Peyer's patch (tissue), 4 donors: ENCODE results near the gene C8A. TPM values are rescaled to one million over a fixed set of nuclear protein-coding genes. Genes with fewer than 3 reads are reported as not detected.

Source experiments
- DNase-seq, 3 donors: peaks; one replicate each; pipeline ENCODE4 v3.0.0-alpha.2; 2017 to 2019
- H3K27ac ChIP-seq, 4 donors: fragments of 200-600 bp; sonication (generic); one replicate each; pipeline ENCODE4 v1.5.1; 2016 to 2019
- H3K27me3 ChIP-seq, 2 donors: fragments of 200-600 bp; sonication (generic); one replicate each; pipeline ENCODE4 v1.5.1; 2019
- H3K36me3 ChIP-seq, 3 donors: fragments of 200-600 bp; sonication (generic); one replicate each; pipeline ENCODE4 v1.5.1; 2016 to 2019
- H3K4me1 ChIP-seq, 4 donors: fragments of 200-600 bp; sonication (generic); one replicate each; pipeline ENCODE4 v1.5.1; 2016 to 2019
- H3K4me3 ChIP-seq, 4 donors: fragments of 200-600 bp; sonication (generic); 1 replicate in 3 of 4; 2 replicates in 1 of 4; pipeline ENCODE4 v1.5.1; 2016 to 2019; ENCODE audit warnings: mild to moderate bottlenecking in 1 of 4
- H3K9me3 ChIP-seq, 4 donors: fragments of 200-600 bp; sonication (generic); one replicate each; pipeline ENCODE4 v1.5.1; 2016 to 2019; ENCODE audit warnings: mild to moderate bottlenecking in 1 of 4
- POLR2A ChIP-seq, 2 donors: fragments of 450-650 bp; IDR thresholded peaks; one replicate each; pipeline ENCODE4 v1.5.1; 2017; ENCODE audit warnings: antibody characterized with exemption in 2 of 2, mild to moderate bottlenecking in 2 of 2, moderate library complexity in 2 of 2
- total RNA-seq, 4 donors: library from RNA; depleted of rRNA; stranded (reverse); fragments of >200 nt; gene quantifications; one replicate each; pipeline ENCODE4 v1.1.0, GENCODE V29; 2016
- TF ChIP-seq, protein P1 (sequence below), 6 experiments: fragments of 450-650 bp in 4 of 6; fragments of 200-600 bp in 2 of 6; sonication (generic) in 1 of 6; IDR thresholded peaks; one replicate each; pipeline ENCODE4 v1.5.1; 2017 to 2019; ENCODE audit warnings: antibody characterized with exemption in 6 of 6, mild to moderate bottlenecking in 3 of 6, moderate library complexity in 1 of 6

The C8A gene
- total RNA-seq, 4 donors from 2014 or later, result not detected

DNA sequence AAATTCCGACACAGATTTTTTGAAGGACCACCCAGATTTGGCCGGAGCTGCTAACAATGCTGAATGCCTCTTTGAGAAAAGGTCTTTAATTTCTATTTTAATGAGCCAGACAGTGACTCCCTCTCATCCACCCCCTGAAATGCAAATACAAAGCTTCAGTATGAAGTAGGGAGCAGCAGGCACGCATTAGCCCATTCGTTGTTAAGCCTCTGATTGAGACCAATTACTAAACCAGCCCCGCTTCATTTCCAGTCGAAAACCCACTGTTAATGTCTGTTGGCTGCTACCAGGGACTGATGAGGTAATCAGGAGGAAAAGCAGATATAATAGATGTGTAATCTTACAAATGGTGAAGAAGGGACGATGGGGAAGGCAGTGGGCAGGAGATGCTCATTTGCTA lies 4.8 kb upstream of the C8A start:
- Histone ChIP-seq H3K27me3 (no peaks in the 10 kb centered on the region), H3K27ac (no peak overlapping the region), H3K36me3 (no peaks in the 10 kb centered on the region), H3K4me3 (no peak overlapping the region), H3K4me1 (no peaks in the 10 kb centered on the region), H3K9me3 (no peaks in the 10 kb centered on the region)
- TF ChIP-seq, protein P1, sequence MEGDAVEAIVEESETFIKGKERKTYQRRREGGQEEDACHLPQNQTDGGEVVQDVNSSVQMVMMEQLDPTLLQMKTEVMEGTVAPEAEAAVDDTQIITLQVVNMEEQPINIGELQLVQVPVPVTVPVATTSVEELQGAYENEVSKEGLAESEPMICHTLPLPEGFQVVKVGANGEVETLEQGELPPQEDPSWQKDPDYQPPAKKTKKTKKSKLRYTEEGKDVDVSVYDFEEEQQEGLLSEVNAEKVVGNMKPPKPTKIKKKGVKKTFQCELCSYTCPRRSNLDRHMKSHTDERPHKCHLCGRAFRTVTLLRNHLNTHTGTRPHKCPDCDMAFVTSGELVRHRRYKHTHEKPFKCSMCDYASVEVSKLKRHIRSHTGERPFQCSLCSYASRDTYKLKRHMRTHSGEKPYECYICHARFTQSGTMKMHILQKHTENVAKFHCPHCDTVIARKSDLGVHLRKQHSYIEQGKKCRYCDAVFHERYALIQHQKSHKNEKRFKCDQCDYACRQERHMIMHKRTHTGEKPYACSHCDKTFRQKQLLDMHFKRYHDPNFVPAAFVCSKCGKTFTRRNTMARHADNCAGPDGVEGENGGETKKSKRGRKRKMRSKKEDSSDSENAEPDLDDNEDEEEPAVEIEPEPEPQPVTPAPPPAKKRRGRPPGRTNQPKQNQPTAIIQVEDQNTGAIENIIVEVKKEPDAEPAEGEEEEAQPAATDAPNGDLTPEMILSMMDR (IDR thresholded peaks at IDR 0.05), result no peak
- no peak for TF ChIP-seq POLR2A (IDR thresholded peaks at IDR 0.05)
- DNase-seq, result no peak

DNA sequence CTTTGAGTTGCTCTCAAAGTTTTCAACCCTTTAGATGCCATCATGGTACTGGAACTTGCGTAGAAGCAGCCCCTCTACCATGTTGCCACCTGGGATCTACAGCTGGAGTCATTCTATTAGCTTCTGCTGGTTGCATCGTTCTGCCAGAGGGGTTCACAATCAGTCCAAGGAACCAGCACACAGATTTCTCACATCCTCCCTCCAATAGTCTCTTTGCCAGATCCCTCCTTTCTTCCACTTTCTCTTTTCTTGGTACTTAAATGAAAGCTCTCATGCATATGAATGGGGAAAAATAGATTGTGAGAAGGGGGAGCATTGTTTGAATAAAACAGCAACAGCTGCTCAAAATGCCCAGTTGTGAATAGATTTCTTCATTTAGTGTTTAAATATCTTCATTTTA lies 4.2 kb upstream of the C8A start:
- H3K27me3 ChIP-seq, result no peaks in the 10 kb centered on the region
- no peaks in the 10 kb centered on the region for H3K9me3 ChIP-seq
- no peak overlapping the region for H3K4me3 ChIP-seq
- no peak for DNase-seq
- H3K36me3 ChIP-seq, result no peaks in the 10 kb centered on the region
- H3K27ac ChIP-seq, result no peak overlapping the region
- H3K4me1 ChIP-seq, result no peaks in the 10 kb centered on the region
- TF ChIP-seq, protein P1 (IDR thresholded peaks at IDR 0.05), result no peak
- TF ChIP-seq POLR2A (IDR thresholded peaks at IDR 0.05), result no peak

DNA sequence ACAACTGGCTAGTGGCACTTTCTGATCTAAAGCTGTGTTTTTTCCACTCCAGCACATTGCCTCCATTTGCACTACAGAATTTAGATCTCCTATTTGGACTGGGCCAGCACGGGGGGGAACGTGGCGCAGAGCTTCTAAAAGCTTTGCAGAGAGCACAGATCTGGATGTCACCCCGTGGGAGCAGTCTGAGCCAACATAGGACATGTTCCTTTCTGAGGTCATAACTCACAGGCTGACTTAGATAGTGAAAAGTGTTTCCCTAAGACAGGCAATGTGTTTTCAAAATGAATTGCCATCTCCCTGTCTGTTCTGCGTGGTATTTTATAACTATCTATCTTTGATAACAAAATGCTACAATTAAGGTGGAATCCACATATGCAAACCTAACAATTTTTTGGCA lies 3.7 kb upstream of the C8A start:
- Histone ChIP-seq H3K27ac (no peak overlapping the region), H3K4me3 (no peak overlapping the region), H3K9me3 (no peaks in the 10 kb centered on the region), H3K27me3 (no peaks in the 10 kb centered on the region), H3K36me3 (no peaks in the 10 kb centered on the region), H3K4me1 (no peaks in the 10 kb centered on the region)
- no peak for TF ChIP-seq POLR2A (IDR thresholded peaks at IDR 0.05)
- TF ChIP-seq, protein P1 (IDR thresholded peaks at IDR 0.05), result no peak
- DNase-seq, result no peak

DNA sequence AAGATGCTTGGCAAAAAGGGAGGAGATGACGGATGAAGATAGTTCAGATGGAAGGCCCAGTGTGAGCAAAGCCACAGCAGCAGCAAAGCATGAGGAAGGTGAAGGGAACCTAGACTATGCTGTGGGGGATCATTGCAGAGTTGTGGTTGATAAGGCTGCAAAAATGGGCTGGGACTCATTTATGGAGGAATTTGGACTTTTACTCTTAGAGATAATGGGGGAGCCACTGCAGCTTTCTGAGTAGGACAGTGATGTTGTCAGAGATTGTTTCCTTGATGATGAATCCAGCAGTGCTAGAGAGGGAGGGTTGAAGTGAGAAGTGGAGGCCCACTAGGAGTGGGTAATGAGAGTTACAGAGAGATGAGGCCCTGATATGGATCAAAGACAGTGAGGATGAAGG lies 2.1 kb upstream of the C8A start:
- H3K4me3 ChIP-seq, result no peak overlapping the region
- H3K36me3 ChIP-seq, result no peaks in the 10 kb centered on the region
- no peak for DNase-seq
- H3K27me3 ChIP-seq, result no peaks in the 10 kb centered on the region
- no peaks in the 10 kb centered on the region for H3K4me1 ChIP-seq
- no peak for TF ChIP-seq POLR2A (IDR thresholded peaks at IDR 0.05)
- TF ChIP-seq, protein P1 (IDR thresholded peaks at IDR 0.05), result no peak
- H3K9me3 ChIP-seq, result no peaks in the 10 kb centered on the region
- H3K27ac ChIP-seq, result no peak overlapping the region

DNA sequence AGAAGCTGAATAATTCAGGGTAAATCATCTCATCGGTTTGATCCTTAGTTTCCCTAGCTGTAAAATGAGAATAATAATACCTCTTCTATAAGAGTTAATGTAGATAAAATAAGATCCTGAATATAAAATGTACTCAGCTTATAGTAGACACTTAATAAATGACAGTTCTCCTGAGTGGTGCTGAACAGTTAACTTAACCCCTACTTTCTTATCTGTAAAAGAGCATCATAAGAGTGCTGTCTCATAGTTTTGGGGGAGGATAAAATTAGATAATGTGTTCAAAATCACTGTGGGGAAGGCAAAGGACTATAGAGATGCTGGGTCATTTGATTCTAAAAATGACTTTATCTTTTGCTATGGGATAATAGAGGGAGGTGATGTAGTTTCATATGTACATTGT lies 593 bp downstream of the C8A start:
- Histone ChIP-seq H3K27ac (no peak overlapping the region), H3K9me3 (no peaks in the 10 kb centered on the region)

More for the DNA sequence above, 593 bp downstream of the C8A start:
- Histone ChIP-seq H3K27me3 (no peaks in the 10 kb centered on the region), H3K4me3 (no peak overlapping the region), H3K4me1 (no peaks in the 10 kb centered on the region), H3K36me3 (no peaks in the 10 kb centered on the region)
- DNase-seq, result no peak
- TF ChIP-seq, protein P1 (IDR thresholded peaks at IDR 0.05), result no peak
- TF ChIP-seq POLR2A (IDR thresholded peaks at IDR 0.05), result no peak
